SKM-1 (cell line): ENCODE measurements around the gene EBNA1BP2.
A peak's percentile ranks its signal among the peaks of the same experiment; 100 is the strongest.
"Not testable (repeated sequence)": the region's sequence is repeated elsewhere in the genome, so short reads cannot be mapped to it uniquely, and the experiment has no call there.

Experiments used
- DNase-seq: peaks from one replicate; lab custom pipeline; 2025; ENCODE audit not compliant: unreplicated experiment; lab: John Stamatoyannopoulos, UW

EBNA1BP2 gene

GRCh38 chr1:43172527-43172972, 460 bp upstream of the EBNA1BP2 start:
- DNase-seq: peak; percentile 75

- DNase-seq: no peak
Observed at GRCh38 chr1:43171312-43171875, 696 bp downstream of the EBNA1BP2 start.

- no peak for DNase-seq
Observed at GRCh38 chr1:43165765-43166164, 6.3 kb downstream of the EBNA1BP2 start.

DNA sequence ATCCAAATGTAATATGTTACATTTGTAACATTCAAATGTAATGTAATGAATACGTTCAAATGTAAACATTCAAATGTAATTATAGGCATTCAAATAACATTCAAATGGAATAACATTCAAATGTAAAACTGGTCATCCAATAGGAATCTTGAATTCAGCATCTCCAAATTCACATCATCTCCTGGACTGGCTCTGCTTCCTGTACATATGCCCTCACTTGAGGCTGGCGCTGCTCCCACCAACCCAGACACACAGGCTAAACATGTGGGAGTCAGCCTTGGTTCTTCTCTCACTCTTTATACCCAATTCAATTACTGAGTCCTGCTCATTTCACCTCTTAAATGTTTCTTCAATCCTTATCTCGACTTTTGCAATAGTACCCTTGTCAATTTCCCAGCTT, 6.9 kb downstream of the EBNA1BP2 start:
- no peak for DNase-seq

GRCh38 chr1:43156026-43156425, 16.1 kb downstream of the EBNA1BP2 start:
- no peak for DNase-seq

- no peak for DNase-seq
Observed at GRCh38 chr1:43153443-43153842, 18.6 kb downstream of the EBNA1BP2 start.

GRCh38 chr1:43152866-43153265, 19.2 kb downstream of the EBNA1BP2 start:
- DNase-seq: peak; percentile 28

- DNase-seq: no peak
Observed at GRCh38 chr1:43149889-43150288, 22.2 kb downstream of the EBNA1BP2 start.

- DNase-seq: no peak
Observed at GRCh38 chr1:43147625-43148327, 24.3 kb downstream of the EBNA1BP2 start.

DNA sequence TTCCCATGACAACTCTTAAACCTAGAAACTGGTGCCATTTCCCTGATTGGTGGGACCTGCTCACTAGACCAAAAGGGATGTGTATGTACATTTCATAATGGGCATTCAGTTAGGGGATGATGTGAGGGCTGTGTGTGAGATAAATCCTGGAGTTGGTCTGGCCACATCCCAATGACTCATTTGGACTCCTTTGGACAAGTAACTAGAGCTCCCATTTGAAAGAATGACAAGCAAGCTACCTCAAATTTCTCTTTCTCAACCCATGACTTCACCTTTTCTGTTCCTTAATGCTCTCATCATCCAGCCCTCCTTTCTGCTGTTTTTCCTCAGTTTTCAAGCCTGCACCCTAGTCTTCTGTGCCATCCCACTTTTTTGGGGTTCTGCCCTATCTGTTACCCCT, 27.9 kb downstream of the EBNA1BP2 start:
- no peak for DNase-seq

GRCh38 chr1:43143441-43143888, 28.6 kb downstream of the EBNA1BP2 start:
- no peak for DNase-seq

- no peak for DNase-seq
Observed at GRCh38 chr1:43140583-43140982, 31.5 kb downstream of the EBNA1BP2 start.

GRCh38 chr1:43140010-43140409, 32.1 kb downstream of the EBNA1BP2 start:
- DNase-seq: no peak

- not testable (repeated sequence) for DNase-seq
Observed at GRCh38 chr1:43139295-43139694, 32.8 kb downstream of the EBNA1BP2 start.

DNA sequence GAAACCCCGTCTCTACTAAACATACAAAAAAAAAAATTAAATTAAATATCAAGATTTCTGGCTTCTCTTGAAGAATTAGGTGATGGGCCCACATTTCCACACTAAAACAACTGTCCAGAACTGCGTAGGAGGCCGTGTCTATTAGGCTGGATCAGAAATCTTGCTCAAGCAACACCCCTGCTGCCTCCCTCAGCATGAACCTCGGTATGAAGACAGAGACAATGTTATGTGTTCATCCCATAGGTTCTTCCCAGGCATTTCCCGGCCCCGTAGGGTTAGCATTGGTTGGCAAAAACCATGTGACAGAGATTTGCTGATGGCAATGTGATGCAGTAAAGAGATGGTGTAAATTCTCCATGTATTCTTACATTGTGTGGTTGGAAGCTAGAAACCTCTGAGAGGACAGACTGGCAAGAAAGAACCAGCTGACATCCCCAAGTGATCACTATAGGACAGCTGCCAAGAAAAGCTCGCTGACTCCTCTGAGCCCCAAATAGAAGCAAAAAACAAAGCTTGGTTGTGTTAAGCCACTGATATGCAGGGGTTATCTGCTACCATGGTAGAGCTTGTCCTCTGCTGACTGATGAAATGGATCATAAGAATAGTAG, 34.5 kb downstream of the EBNA1BP2 start:
- DNase-seq: no peak

DNA sequence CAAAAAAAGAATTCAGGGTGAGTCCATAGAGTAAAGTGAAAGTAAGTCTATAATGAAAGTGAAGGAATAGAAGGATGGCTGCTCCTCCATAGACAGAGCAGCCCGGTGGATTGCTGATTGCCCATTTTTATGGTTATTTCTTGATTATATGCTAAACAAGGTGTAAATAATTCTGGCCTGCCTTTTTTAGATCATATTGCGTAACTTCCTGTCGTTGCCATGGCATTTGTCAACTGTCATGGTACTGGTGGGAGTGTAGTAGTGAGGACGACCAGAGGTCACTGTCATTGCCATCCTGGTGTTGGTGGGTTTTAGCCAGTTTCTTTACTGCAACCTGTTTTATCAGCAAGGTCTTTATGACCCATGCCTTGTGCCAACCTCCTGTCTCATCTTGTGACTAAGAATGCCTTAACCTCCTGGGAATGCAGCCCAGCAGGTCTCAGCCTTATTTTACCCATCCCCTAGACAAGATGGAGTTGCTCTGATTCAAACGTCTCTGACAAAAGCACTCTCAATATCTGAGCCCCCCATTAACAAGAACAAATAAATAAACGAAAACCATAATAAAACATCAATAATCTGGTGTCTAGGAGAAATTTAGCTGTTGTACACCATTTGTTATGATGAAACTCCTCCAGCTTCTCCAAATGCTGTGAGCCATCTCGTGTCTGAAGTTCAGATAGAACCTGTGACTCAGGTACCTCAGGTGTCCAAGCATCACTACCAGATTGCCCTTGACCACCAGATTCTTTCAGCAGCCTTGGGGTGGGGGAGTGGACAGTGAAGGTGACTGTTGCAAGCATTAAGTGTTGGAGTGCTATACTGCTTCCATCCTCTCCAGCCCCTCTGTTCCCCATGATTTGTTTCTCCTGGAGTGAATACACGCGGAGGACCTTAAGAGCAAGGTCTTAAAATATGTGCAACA, 36.0 kb downstream of the EBNA1BP2 start:
- DNase-seq: no peak

GRCh38 chr1:43134640-43135039, 37.5 kb downstream of the EBNA1BP2 start:
- DNase-seq: no peak

- DNase-seq: no peak
Observed at GRCh38 chr1:43134068-43134467, 38.0 kb downstream of the EBNA1BP2 start.

DNA sequence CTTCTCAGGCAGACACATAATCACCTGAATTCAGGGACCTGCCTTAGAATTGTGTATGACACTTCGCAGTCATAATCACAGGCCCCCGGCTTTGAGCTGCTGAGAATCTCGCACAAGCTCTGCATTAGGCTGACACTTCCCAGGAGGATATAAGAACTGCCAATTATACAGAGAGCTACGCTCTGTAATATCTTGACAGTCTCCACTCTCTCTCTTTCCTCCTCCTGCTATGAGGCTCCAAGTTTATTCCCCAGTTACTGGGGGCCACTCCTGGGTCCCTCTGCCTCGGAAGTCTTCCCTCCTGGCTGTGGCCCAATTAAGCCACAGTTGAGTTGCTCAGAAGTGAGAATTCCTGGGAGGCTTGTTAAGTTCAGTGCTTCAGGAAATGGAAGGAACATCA, 42.7 kb downstream of the EBNA1BP2 start:
- DNase-seq: no peak

- DNase-seq: no peak
Observed at GRCh38 chr1:43128816-43129215, 43.3 kb downstream of the EBNA1BP2 start.

- no peak for DNase-seq
Observed at GRCh38 chr1:43123031-43123430, 49.1 kb downstream of the EBNA1BP2 start.
